GM12872 (cell line): ENCODE results near the gene UTF1.

Experiments
- CTCF ChIP-seq: IDR thresholded peaks from 3 replicates; pipeline ENCODE4 v1.5.1; 2011; ENCODE audit warnings: low read depth, mild to moderate bottlenecking, low read length, moderate library complexity; ENCODE audit not compliant: insufficient read depth

The UTF1 gene

DNA sequence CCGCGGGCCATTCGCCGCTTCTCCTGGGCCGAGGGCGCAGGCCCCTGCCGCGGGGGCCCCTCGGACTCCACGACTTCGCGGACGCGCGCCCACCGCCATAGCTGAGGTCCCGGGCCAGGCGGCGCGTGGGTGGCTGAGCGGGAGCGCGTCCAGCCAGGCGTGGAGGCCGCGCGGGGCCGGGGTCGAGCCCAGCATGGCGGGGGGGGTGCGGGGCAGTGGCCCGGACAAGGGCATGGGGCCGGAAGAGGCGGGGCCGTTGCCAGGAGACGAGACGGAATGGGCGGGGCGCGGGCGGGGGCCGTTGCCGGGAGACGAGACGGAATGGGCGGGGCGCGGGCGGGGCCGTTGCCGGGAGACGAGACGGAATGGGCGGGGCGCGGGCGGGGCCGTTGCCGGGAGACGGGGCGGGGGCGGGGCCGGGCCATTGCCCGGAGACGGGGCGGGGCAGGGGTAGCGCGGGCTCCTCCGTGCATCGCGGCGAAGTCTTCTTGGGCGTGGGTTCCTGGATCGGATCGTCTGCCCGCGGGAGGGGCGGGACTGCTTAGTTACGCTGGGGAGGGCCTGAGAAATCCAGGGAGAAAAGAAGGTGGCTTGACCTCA, 31.8 kb downstream of the UTF1 start:
- TF ChIP-seq CTCF, result no peak

DNA sequence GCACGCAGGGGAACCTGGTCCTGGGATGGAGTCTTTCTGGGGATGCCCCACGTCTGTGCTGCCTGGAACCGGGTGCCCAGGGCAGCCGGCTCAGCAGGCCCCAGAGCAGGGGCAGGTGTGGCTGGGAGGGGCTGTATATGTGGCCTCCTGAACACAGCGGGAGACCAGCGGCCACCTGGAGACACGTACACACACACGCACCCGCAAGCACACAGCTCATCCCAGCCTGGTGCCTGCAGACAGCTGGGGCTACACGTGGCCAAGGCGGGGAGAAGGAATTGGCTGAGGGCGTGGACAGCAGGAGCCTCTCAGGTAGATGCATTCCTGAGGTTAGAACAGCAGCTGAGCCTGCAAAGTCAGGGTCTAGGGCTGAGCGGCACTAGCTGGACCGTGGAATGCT, 32.7 kb downstream of the UTF1 start:
- no peak for TF ChIP-seq CTCF

DNA sequence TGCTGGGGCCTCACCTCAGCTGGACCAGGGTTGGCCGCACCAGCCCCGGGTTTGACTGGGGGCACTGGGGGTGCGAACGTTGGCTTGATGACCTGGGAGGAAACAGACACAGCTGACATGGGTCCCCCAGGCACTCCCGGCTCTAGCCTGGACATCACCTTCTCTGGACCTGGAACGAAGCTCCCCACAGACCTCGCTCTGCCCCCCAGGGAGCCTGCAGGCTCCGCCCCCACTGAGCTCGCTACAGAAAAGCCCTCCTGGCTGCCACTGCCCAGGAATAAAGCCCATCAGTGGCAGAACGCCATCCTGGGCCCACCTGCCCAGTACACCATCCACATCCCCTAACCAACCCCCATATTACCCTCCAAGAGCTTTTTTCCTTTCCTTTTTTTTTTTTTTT, 33.7 kb downstream of the UTF1 start:
- no peak for TF ChIP-seq CTCF

DNA sequence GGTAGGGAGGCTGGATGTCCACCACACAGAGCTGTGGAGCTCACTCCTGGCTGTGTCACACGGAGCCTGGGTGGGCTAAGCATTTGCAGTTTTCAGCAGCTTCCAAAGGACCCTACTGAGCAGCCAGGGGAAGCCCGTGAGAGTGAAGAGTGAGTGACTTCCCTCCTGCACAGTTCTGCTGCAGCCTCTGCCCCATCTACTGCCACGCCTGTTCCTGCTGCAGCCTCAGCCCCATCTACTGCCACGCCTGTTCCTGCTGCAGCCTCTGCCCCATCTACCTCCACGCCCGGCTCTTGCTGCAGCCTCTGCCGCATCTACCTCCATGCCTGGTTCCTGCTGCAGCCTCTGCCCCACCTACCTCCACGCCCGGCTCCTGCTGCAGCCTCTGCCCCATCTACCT, 34.4 kb downstream of the UTF1 start:
- TF ChIP-seq CTCF, result no peak

DNA sequence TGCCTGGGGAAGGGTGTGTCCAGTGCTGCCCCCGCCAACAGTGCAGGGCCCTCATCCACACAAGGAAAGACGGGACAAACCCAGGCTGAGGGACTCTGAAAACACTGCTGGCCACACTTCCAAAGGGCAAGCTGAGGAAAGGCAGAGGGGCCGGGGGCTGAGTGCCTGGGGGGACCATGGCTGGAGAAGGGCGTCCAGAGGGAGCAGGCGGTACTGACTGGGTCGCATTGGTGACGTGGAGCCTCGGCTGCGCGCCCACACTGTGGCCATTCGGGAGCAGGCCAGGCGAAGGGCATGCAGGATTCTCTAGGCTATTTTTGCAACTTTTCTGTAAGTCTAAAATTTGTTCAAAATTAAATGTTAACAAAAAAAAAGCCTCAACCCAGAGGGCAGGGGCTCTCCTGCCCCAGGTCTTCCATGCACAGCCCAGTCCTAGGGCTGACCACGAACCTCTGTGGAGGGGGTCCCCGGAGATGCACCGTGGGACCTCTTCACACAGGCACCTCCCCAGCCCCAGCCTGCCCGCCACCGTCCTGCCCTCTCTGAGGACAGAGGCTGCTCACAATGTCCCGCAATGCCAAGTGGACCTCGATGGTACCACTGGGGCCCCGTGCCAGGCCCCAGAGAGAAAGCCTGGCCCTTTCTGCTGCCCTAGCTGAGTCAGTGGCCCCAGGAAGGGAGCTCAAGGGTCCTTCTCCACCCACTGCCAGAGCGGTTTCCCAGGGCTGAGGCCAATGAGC, 36.2 kb downstream of the UTF1 start:
- TF ChIP-seq CTCF, result no peak

- TF ChIP-seq CTCF, result no peak
These were observed 37.3 kb downstream of the UTF1 start for GRCh38 chr10:133267293-133267692.

DNA sequence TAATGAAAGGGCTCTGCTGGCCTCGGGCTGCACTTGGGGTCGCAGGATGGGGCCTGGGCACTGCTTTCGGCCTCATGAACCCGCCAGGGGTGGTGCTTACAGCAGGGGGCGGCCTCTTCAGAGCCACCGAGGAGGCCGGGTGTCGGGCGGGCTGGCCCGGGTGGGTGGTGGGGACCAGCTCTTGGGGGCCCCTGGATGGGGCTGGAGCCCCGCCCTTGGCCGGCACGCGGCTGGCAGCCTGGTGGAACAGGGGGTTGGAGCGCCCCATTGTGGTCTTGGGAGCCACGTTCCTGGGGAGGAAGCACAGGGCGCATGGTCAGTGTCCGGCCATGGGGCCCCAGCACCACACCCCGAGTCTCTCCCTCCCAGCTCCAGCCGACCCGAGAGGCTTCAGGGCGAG, 37.8 kb downstream of the UTF1 start:
- no peak for TF ChIP-seq CTCF
